ENCODE data around the gene KLHL2. TPM values are rescaled to one million over a fixed set of nuclear protein-coding genes. Genes with fewer than 3 reads are reported as not detected.
"Not testable (repeated sequence)": the region's sequence is repeated elsewhere in the genome, so short reads cannot be mapped to it uniquely, and the experiment has no call there.

The KLHL2 gene
- total RNA-seq, 1 donor from 2014 or later = 14.1 TPM

DNA sequence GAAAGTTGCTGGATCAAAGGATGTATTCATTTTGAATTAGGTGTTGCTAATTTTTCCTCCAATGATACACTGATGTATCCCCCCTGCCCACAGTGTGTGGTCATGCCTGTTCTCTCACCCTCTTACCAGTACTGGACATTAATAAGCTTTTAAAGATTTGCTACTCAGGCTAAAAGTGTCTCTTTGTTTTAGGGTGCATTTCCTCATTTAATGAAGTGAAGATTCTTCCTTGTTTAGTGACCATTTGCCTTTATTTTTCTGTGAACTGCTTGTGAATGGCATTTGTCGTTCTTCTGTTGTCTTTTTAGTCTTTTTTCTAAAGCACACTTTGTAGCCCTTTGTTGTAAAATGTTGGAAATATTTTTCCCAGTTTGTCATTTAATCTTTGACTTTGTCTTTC lies 125.1 kb downstream of the KLHL2 start:
- Mint-ChIP-seq H3K4me1 (ENCODE audit: unreplicated experiment) (peaks cover 38% of the 10 kb centered on the region), H3K27me3 (no peaks in the 10 kb centered on the region), H3K36me3 (peaks cover 40% of the 10 kb centered on the region), H3K4me3 (peak overlapping the region; percentile 82), H3K9me3 (no peaks in the 10 kb centered on the region), H3K27ac (peak overlapping the region; percentile 65)
- TF ChIP-seq, protein P1, sequence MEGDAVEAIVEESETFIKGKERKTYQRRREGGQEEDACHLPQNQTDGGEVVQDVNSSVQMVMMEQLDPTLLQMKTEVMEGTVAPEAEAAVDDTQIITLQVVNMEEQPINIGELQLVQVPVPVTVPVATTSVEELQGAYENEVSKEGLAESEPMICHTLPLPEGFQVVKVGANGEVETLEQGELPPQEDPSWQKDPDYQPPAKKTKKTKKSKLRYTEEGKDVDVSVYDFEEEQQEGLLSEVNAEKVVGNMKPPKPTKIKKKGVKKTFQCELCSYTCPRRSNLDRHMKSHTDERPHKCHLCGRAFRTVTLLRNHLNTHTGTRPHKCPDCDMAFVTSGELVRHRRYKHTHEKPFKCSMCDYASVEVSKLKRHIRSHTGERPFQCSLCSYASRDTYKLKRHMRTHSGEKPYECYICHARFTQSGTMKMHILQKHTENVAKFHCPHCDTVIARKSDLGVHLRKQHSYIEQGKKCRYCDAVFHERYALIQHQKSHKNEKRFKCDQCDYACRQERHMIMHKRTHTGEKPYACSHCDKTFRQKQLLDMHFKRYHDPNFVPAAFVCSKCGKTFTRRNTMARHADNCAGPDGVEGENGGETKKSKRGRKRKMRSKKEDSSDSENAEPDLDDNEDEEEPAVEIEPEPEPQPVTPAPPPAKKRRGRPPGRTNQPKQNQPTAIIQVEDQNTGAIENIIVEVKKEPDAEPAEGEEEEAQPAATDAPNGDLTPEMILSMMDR (conservative IDR thresholded peaks at IDR 0.05) = no peak
- DNase-seq (ENCODE audit: extremely low spot score, unreplicated experiment) = no peak

DNA sequence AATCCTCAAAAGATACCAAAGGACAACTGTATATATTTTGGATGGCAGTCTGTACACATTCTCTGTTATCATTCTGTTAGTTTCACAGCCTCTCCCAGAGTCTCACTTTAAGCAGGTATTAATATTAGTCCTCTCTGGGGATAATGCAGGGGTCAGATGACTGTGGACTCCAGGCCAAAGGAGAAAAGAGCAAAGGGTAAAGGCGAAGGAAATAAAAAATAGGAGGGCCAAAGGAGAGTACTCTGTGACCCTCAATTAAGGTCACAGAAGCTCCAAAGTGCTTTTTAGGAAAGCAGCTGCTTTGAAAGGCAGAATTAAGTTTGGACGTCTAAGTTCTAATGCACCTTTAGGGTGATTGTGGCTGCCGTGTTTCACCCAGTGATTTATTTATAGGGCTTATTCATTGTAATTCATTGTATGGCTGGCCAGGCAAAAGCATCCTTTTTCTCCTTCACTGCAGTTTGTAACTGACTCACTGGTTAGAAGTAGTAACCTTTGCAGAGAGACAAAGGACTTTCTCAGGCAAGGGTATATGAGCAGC lies 127.9 kb downstream of the KLHL2 start:
- TF ChIP-seq, protein P1 (conservative IDR thresholded peaks at IDR 0.05) = no peak
- H3K27ac Mint-ChIP-seq = no peak overlapping the region
- H3K27me3 Mint-ChIP-seq = no peaks in the 10 kb centered on the region
- no peak for DNase-seq (ENCODE audit: extremely low spot score, unreplicated experiment)
- peaks cover 42% of the 10 kb centered on the region for H3K36me3 Mint-ChIP-seq
- H3K4me3 Mint-ChIP-seq = no peak overlapping the region
- H3K4me1 Mint-ChIP-seq (ENCODE audit: unreplicated experiment) = peaks cover 39% of the 10 kb centered on the region
- H3K9me3 Mint-ChIP-seq = no peaks in the 10 kb centered on the region

DNA sequence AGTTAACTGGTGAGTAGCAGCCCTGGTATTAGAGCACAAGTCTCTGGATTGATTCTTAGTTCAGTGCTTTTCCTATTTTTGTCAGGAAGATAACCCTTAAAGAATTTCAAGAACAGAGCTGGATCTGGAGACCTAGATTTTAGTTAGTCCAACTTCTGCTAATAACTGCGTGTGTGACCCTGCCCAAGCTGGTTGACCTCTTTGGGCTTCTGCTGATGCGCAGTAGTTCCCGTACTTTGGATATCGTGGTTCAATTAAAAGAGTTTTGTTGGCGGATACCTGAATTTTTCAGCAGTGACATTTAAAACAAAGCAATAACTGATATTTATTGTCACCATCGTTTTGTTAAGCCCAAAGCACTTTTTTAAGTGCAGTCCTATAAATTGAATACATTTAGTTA lies 129.4 kb downstream of the KLHL2 start:
- no peaks in the 10 kb centered on the region for H3K27me3 Mint-ChIP-seq
- no peak overlapping the region for H3K27ac Mint-ChIP-seq
- peaks cover 28% of the 10 kb centered on the region for H3K36me3 Mint-ChIP-seq
- TF ChIP-seq, protein P1 (conservative IDR thresholded peaks at IDR 0.05) = no peak
- DNase-seq (ENCODE audit: extremely low spot score, unreplicated experiment) = no peak
- H3K9me3 Mint-ChIP-seq = no peaks in the 10 kb centered on the region
- peaks cover 24% of the 10 kb centered on the region for H3K4me1 Mint-ChIP-seq (ENCODE audit: unreplicated experiment)
- H3K4me3 Mint-ChIP-seq = no peak overlapping the region

DNA sequence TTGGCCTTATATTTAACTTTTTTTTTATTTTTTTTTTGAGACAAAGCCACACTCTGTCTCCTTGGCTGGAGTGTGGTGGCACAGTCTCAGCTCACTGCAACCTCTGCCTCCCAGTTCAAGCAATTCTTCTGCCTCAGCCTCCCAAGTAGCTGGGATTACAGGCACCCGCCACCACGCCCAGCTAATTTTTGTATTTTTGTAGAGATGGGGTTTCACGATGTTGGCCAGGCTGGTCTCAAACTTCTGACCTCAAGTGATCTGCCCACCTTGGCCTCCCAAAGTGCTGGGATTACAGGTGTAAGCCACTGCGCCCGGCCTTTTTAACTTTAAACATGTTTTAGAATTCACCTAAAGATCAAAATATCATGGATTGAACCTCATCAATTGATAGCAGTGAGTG lies 135.0 kb downstream of the KLHL2 start:
- not testable (repeated sequence) for H3K27ac Mint-ChIP-seq; H3K9me3 Mint-ChIP-seq; DNase-seq (ENCODE audit: extremely low spot score, unreplicated experiment); H3K27me3 Mint-ChIP-seq; H3K36me3 Mint-ChIP-seq; H3K4me3 Mint-ChIP-seq; H3K4me1 Mint-ChIP-seq (ENCODE audit: unreplicated experiment)

DNA sequence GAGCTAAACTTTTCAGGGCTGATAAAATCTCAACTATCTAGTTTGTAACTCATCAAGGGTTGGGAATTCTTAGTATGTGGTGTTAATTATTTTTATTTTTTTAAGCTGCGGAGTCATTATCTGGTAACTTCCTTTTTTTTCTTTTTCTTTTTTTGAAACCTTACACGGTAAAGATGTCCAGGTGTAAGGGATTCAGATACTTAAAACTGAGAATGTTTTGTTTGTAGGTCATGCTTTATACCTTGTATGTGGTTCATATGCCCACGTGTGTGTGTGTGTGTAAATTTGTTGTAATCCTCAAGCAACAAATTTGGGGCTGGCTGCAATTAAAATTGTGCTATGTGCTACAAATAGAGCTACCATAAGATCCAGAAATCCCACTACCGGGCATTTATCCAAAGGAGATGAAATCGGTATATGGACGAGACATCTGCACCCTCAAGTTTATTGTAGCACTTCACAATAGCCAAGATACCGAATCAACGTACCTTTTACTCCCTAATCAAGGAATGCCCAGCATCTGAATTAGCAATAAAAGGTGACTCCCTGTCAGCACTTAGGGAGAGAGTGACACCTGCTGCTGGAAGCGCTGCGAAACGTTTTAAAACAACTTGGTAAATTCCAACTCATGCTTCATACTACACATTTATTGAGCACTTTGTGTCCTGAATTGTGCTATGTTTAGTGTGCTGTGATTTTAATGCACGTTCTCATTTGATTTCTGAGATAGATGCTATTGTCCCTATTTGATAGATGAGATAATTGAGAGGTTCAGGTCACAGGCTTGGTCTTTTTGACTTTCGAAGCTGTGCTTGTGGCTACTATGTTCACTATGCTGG lies 136.2 kb downstream of the KLHL2 start:
- no peak overlapping the region for H3K27ac Mint-ChIP-seq
- no peaks in the 10 kb centered on the region for H3K27me3 Mint-ChIP-seq
- H3K4me3 Mint-ChIP-seq = no peak overlapping the region
- H3K4me1 Mint-ChIP-seq (ENCODE audit: unreplicated experiment) = no peaks in the 10 kb centered on the region
- TF ChIP-seq, protein P1 (conservative IDR thresholded peaks at IDR 0.05) = peak; percentile 41
- H3K9me3 Mint-ChIP-seq = no peaks in the 10 kb centered on the region
- DNase-seq (ENCODE audit: extremely low spot score, unreplicated experiment) = no peak
- H3K36me3 Mint-ChIP-seq = peaks cover 4% of the 10 kb centered on the region

DNA sequence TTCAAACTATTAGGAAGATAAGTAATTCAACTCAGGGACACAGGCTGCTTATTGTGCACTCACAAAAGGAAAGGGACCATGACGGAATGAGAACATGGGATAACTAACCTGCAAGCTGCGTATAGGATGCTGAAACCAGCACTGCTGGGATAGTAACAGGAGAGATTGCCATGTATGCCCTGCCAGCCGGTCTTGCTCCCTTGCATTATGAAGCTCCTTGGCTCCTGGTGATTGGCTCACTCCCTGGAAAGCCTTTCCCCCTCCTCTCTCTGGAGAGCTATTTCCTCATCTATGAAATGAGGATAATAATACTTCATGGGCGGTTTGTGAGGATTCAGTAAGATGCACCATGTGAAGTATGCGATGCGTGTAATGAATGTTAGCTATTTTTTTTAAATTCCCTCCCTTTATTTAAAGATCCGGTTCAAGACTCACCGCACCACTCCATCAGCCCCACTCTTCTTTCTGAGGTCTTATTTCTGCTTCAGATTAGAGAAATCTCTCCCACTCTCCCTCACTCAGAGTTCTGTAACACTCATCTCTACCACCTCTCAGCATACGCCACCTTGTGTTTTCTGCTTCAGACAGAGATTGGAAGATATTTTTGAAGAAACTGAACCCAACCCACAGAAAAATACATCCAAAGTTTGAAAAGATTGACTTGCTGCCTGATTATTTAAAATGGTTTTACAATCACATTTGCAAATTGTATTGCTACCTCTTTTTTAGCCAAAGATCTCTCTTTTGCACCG lies 138.5 kb downstream of the KLHL2 start:
- Mint-ChIP-seq H3K4me3 (no peak overlapping the region), H3K4me1 (ENCODE audit: unreplicated experiment) (no peaks in the 10 kb centered on the region), H3K27ac (no peak overlapping the region), H3K36me3 (peaks cover 4% of the 10 kb centered on the region), H3K9me3 (no peaks in the 10 kb centered on the region), H3K27me3 (no peaks in the 10 kb centered on the region)
- TF ChIP-seq, protein P1 (conservative IDR thresholded peaks at IDR 0.05) = no peak
- no peak for DNase-seq (ENCODE audit: extremely low spot score, unreplicated experiment)
